Dendritic cell treated with granulocyte-macrophage colony-stimulating factor and Interleukin-4, amounts not matched to agents 40 ng/mL and 50 ng/mL, for 4 days (primary cell): ENCODE results near the gene SDR9C7.
"Not testable (repeated sequence)": the region's sequence is repeated elsewhere in the genome, so short reads cannot be mapped to it uniquely, and the experiment has no call there.

Experiments
- H3K27ac Mint-ChIP-seq: one replicate; pipeline ENCODE4 v1.8.0; 2022; ENCODE audit warnings: mild to moderate bottlenecking, mixed read lengths
- H3K27me3 Mint-ChIP-seq: one replicate; pipeline ENCODE4 v1.8.0; 2022; ENCODE audit warnings: mild to moderate bottlenecking, mixed read lengths
- H3K36me3 Mint-ChIP-seq: one replicate; pipeline ENCODE4 v1.8.0; 2022; ENCODE audit warnings: low read depth, mixed read lengths
- H3K4me1 Mint-ChIP-seq: one replicate; pipeline ENCODE4 v1.8.0; 2022; ENCODE audit warnings: low read depth, mixed read lengths
- H3K4me3 Mint-ChIP-seq: one replicate; pipeline ENCODE4 v1.8.0; 2022; ENCODE audit warnings: mild to moderate bottlenecking, moderate library complexity, mixed read lengths
- H3K9me3 Mint-ChIP-seq: one replicate; pipeline ENCODE4 v1.8.0; 2022; ENCODE audit warnings: mixed read lengths
- intact Hi-C: fragments of 100-400 bp; cut with micrococcal nuclease; formaldehyde crosslinking; loops from one replicate; pipeline ENCODE4 v1.15.0; 2022

The SDR9C7 gene

DNA sequence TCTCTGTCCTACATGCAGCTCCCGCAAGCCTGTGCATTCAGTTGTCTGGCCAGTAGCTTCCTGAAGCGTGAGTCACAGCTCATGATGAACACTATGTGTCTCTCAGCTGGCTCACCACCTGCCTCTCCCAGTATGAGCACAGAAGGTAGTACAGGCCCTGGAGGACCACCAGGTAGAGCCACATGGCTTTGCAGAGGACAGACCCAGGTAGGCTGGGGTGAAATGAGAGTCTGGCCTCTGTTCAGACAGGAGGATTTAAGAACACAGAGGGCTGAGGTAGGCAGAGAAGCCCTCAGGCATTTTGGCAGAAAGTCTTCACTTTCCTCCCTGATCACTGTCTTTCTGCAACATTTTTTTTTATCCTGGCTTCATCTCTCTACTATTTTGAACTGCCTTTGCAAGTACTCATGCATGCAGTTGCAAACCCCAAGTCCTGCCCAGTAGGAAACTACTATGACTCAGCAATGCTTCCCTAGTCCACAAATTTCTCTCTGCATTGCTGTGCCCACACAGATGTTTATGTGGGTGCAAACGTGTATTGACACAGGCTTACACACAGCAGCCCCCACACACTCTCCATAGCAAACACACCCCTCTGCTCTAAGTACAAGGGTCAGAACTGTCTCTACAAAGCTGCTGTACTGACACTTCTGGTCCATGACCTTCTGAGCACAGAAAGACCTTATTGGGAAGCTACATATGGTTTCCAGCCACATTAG, 7.2 kb upstream of the SDR9C7 start:
- H3K27ac Mint-ChIP-seq, result peak overlapping the region; percentile 9
- no peak overlapping the region for H3K4me3 Mint-ChIP-seq
- no peaks in the 10 kb centered on the region for H3K36me3 Mint-ChIP-seq
- intact Hi-C loops, result no loop called here
- peaks cover 5% of the 10 kb centered on the region for H3K27me3 Mint-ChIP-seq
- H3K4me1 Mint-ChIP-seq, result peaks cover 20% of the 10 kb centered on the region
- no peaks in the 10 kb centered on the region for H3K9me3 Mint-ChIP-seq

DNA sequence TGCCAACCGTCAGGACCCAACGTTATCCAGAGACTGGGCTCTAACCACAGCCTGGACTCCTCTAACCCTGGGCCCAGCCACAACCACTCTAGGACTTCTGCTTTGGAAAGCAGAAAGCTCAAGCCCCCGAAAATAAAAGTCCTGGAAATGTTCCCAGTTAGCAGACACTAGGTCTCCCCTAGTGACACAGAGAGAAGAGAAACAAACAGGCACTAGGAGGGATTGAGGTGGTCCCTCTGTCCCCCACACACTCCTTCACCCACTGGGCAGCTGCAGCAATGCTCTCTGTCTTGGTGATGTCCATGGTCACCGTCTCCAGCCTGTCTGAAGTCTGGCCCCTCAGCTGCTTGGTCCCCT, 6.7 kb upstream of the SDR9C7 start:
- H3K27ac Mint-ChIP-seq, result peak overlapping the region; percentile 9
- H3K36me3 Mint-ChIP-seq, H3K4me3 Mint-ChIP-seq: not testable (repeated sequence)

DNA sequence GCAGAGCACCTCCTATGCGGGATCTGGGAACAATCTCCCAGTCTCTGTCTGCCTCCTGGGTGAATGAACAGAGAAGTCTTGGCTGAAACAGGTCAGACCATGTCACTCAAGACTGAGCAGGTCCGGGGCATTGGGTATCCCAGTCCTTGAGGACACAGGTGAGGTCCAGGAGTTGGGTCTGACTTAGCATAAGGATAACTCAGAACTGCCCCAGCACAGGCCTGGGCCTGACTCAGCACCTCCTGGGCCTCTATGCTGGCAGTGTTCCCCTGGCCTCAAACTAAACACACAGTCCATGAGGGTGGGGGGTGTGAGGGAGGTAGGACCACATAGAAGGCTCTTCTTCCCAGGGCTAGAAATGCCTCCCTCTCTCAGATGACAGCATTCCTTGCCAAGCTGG, 1.5 kb upstream of the SDR9C7 start:
- Mint-ChIP-seq H3K4me3 (no peak overlapping the region), H3K4me1 (peaks cover 39% of the 10 kb centered on the region)

More for the DNA sequence above, 6.7 kb upstream of the SDR9C7 start:
- H3K27me3 Mint-ChIP-seq, intact Hi-C loops, H3K9me3 Mint-ChIP-seq: not testable (repeated sequence)
- H3K4me1 Mint-ChIP-seq, result peaks cover 20% of the 10 kb centered on the region

DNA sequence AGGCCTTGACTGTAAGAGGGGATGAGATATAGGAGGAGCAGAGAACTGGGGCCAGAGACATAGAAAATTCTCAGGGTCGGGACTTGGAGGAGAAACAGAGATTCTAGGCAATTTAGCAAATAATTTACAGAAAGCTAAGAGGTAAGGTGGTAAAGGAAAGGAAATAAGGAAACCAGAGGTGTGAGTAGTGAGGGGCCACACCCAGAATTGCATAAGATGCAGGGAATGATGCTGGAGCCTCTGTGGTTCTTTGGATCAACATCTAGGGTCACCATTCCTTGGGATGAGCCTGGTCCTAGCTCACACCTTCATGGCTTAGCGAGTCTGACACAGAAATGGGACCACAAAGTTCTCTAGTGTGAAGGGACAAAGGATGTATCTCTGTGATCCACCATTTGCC, 949 bp upstream of the SDR9C7 start:
- intact Hi-C loops, result no loop called here
- no peak overlapping the region for H3K4me3 Mint-ChIP-seq
- peaks cover 45% of the 10 kb centered on the region for H3K4me1 Mint-ChIP-seq
- H3K36me3 Mint-ChIP-seq, result no peaks in the 10 kb centered on the region
- peak overlapping the region; percentile 67 for H3K27ac Mint-ChIP-seq
- H3K9me3 Mint-ChIP-seq, result no peaks in the 10 kb centered on the region
- H3K27me3 Mint-ChIP-seq, result peaks cover 5% of the 10 kb centered on the region

More for the DNA sequence above, 1.5 kb upstream of the SDR9C7 start:
- Mint-ChIP-seq H3K36me3 (no peaks in the 10 kb centered on the region), H3K27ac (peak overlapping the region; percentile 3), H3K27me3 (peaks cover 5% of the 10 kb centered on the region), H3K9me3 (no peaks in the 10 kb centered on the region)
- intact Hi-C loops, result no loop called here

DNA sequence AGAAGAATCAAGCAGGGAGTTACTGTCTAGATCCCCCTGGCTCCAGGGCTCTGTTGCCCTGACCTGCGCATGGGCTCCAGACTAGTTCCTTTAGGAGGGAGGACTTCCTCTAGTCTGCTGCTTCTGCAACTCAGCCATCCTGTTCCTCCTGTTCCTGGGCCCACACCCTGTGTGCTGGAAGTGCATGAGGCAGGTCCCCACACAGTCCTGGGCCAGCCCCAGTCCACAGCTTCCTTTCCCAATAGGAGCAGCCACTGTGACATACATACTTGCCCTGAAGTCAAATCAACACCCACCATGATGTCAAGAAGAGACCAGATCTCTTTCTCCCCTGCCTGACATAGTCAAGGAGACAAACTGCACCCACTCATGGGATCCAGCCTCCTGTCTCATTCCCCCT, 1.3 kb downstream of the SDR9C7 start:
- Mint-ChIP-seq H3K4me3 (no peak overlapping the region), H3K27ac (peak overlapping the region; percentile 90), H3K27me3 (peaks cover 7% of the 10 kb centered on the region), H3K4me1 (peaks cover 58% of the 10 kb centered on the region), H3K9me3 (no peaks in the 10 kb centered on the region), H3K36me3 (no peaks in the 10 kb centered on the region)
- intact Hi-C loops, result no loop called here

DNA sequence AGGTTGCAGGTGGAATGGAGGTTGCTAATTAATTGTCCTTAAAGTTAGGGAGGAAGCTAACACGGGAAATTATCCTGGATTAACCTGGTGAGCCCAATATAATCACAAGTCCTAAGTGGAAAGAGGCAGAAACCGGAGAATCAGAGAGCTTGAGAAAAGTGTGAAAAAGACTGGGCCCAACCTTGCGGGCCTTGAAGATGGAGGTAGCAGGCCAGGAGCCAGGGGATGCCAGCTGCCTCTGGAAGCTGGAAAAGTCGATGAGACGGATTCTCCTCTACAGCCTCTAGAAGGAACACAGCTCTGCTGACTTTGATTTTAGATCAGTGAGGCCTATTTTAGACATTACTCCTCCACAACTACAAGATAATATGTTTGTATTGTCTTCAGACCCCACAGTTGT, 2.1 kb downstream of the SDR9C7 start:
- H3K36me3 Mint-ChIP-seq, result no peaks in the 10 kb centered on the region
- peak overlapping the region; percentile 90 for H3K27ac Mint-ChIP-seq
- peaks cover 8% of the 10 kb centered on the region for H3K27me3 Mint-ChIP-seq
- H3K4me1 Mint-ChIP-seq, result peaks cover 59% of the 10 kb centered on the region
- no peak overlapping the region for H3K4me3 Mint-ChIP-seq
- intact Hi-C loops, result no loop called here
- no peaks in the 10 kb centered on the region for H3K9me3 Mint-ChIP-seq

DNA sequence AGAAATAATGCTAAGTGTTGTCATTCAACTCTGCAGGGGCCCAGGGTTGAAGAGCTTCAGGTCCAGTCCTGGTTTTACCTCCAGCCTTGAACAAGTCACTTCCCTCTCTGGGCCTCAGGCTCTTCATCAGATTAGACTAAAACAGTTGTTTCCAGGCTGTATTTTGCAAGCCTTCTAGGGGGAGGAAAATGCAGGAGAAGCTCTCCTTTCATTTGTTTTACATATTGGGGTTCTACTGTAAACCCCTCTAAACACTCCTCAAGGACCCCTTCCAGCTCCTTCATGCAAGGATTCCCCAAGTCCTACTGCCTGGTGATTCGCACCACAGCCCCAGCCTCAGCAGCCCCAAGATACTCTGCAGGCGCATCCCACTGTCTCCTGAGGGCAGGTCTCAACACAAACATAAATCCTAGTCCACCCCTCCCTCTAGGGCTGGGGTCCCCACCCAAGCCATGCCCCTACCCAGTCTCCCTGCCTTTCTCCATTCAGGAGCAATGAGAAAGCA, 2.7 kb downstream of the SDR9C7 start:
- intact Hi-C loops, result no loop called here
- Mint-ChIP-seq H3K27ac (peak overlapping the region; percentile 90), H3K4me3 (peak overlapping the region; percentile 55), H3K4me1 (peaks cover 59% of the 10 kb centered on the region), H3K27me3 (peaks cover 6% of the 10 kb centered on the region), H3K36me3 (no peaks in the 10 kb centered on the region), H3K9me3 (no peaks in the 10 kb centered on the region)

DNA sequence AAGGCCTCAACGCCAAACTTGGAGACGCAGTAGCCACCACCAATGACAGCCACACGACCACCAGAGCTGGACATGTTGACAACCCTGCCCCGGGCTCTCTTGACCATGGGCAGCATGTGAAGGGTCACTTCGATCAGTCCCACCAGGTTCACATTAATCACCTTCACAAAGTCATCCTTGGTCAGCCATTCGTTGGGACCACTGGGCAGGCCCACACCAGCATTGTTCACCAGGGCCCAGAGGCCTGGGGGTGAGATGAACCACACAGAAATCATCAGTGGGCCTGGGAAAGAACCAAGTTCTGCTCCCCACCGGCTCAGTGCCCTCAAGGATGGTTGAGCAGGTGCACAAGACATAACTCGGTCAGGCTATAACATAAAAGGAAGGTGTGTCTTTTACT, 4.0 kb downstream of the SDR9C7 start:
- peaks cover 6% of the 10 kb centered on the region for H3K27me3 Mint-ChIP-seq

DNA sequence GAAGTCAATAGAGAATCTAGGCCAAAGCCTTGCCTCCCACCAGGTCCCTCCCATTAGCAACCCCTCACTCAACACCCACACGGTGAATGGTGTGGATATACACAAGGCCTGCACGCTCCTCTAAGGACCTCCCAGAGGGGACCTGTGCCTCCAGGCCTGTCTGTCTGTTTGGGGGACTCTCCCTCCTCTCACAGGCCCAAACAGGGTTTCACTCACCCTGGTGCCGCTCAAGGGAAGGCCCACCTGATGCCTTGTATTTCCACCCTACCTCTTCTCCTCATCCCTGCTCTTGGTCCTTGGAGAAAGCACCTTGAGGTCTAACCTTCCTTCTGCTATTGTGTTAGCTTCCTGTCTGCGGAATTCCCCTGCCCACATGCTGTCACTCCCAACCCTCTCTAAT, 4.4 kb downstream of the SDR9C7 start:
- no peaks in the 10 kb centered on the region for H3K36me3 Mint-ChIP-seq
- no peaks in the 10 kb centered on the region for H3K9me3 Mint-ChIP-seq
- peak overlapping the region; percentile 39 for H3K27ac Mint-ChIP-seq
- peaks cover 53% of the 10 kb centered on the region for H3K4me1 Mint-ChIP-seq
- H3K27me3 Mint-ChIP-seq, result peaks cover 6% of the 10 kb centered on the region
- no peak overlapping the region for H3K4me3 Mint-ChIP-seq
- intact Hi-C loops, result no loop called here

More for the DNA sequence above, 4.0 kb downstream of the SDR9C7 start:
- Mint-ChIP-seq H3K36me3 (no peaks in the 10 kb centered on the region), H3K9me3 (no peaks in the 10 kb centered on the region), H3K27ac (peak overlapping the region; percentile 39), H3K4me3 (no peak overlapping the region), H3K4me1 (peaks cover 58% of the 10 kb centered on the region)
- intact Hi-C loops, result no loop called here

DNA sequence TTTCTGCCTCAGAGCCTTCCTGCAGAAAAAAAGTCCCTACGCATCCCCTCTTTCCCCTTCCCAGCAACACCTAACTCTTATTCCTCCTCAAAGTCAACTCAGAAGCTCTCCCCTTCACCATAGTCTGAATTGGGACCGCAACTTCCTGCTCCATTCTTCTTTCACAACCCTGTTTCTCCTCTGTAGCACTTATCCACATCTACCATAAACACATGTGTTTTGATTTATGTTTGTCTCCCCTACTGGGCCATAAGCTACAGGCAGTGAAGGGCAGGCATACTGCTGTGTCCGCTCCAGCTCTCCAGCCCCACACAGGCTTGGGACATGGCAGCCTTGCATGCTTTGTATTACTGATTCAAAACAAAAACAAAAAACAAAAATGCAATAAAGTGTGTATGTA, 5.9 kb downstream of the SDR9C7 start:
- Mint-ChIP-seq H3K27me3 (peaks cover 6% of the 10 kb centered on the region), H3K9me3 (no peaks in the 10 kb centered on the region), H3K36me3 (no peaks in the 10 kb centered on the region), H3K4me1 (peaks cover 39% of the 10 kb centered on the region), H3K27ac (no peak overlapping the region), H3K4me3 (no peak overlapping the region)
- intact Hi-C loops, result no loop called here

DNA sequence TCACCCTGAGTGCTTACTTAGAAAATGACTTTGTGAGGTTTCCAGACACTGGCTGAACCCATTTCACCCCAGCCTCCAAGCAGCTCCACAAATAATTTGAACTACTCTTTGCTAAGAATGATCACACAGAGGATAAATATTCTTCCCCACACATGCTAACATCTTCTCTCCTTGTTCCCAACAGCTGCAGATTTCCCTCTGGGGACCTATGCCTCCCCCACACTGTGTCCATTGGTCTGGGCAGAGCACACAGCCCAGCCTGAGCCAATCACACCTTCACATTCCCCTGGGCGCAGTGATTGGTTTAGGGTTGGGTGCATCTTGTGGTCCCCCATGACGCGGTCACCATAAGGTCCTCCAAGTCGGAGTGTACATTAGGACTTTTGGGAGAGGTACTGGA, 6.9 kb downstream of the SDR9C7 start:
- Mint-ChIP-seq H3K36me3 (no peaks in the 10 kb centered on the region), H3K27me3 (peaks cover 6% of the 10 kb centered on the region), H3K9me3 (no peaks in the 10 kb centered on the region), H3K4me1 (peaks cover 29% of the 10 kb centered on the region), H3K27ac (no peak overlapping the region), H3K4me3 (no peak overlapping the region)
- intact Hi-C loops, result no loop called here

DNA sequence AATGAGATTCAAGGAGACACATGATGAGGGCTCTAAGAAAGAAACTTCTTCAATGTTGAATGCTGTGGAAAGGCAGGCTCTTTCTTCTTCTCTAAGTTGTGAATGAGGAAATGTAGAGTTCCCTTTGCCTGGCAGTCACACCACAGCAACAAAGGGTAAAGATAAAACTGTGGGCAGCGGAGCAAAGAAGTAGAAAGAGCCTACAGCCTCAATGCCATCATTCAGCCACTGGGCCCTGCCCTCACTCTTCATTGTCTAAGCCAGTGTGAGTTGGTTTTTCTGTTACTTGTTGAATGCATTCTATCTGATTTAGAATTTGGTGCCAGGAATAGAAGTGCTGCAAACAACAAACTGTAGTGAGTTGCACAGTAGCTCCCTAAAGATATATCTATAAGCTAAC, 12.2 kb downstream of the SDR9C7 start:
- no peak overlapping the region for H3K27ac Mint-ChIP-seq
- intact Hi-C loops, result no loop called here
- no peaks in the 10 kb centered on the region for H3K9me3 Mint-ChIP-seq
- no peaks in the 10 kb centered on the region for H3K36me3 Mint-ChIP-seq
- peaks cover 5% of the 10 kb centered on the region for H3K27me3 Mint-ChIP-seq
- no peak overlapping the region for H3K4me3 Mint-ChIP-seq
- peaks cover 5% of the 10 kb centered on the region for H3K4me1 Mint-ChIP-seq

DNA sequence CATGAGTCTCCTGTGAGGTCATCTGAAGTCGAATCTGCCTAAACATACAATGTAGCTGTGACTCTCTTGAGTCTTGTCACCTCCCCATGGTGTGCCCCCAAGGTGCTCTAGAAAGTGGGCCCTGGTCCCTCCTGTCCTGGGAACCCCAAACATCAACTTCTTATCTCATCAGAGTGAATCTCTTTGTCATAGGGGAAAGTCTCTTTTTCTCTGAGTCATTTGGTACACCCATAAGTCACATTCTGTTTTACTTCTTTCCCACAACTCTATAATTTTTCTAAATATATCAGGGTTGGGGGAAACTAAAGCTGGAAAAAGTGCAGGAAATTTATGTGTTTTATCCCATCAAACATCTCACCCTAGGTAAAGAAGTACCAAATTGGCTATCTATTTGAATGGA, 12.9 kb downstream of the SDR9C7 start:
- Mint-ChIP-seq H3K36me3 (no peaks in the 10 kb centered on the region), H3K27ac (no peak overlapping the region), H3K4me3 (no peak overlapping the region), H3K27me3 (peaks cover 6% of the 10 kb centered on the region), H3K9me3 (no peaks in the 10 kb centered on the region), H3K4me1 (peaks cover 5% of the 10 kb centered on the region)
- intact Hi-C loops, result no loop called here

DNA sequence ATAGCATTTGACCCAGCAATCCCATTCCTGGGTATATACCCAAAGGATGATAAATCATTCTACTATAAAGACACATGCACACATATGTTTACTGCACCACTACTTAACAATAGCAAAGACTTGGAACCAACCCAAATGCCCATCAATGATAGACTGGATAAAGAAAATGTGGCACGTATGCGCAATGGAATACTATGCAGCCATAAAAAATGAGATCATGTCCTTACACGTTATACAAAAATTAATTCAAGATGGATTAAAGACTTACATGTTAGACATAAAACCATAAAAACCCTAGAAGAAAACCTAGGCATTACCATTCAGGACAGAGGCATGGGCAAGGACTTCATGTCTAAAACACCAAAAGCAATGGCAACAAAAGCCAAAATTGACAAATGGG, 16.1 kb downstream of the SDR9C7 start:
- H3K36me3 Mint-ChIP-seq, H3K9me3 Mint-ChIP-seq, H3K27ac Mint-ChIP-seq, H3K4me3 Mint-ChIP-seq, H3K27me3 Mint-ChIP-seq, intact Hi-C loops, H3K4me1 Mint-ChIP-seq: not testable (repeated sequence)

DNA sequence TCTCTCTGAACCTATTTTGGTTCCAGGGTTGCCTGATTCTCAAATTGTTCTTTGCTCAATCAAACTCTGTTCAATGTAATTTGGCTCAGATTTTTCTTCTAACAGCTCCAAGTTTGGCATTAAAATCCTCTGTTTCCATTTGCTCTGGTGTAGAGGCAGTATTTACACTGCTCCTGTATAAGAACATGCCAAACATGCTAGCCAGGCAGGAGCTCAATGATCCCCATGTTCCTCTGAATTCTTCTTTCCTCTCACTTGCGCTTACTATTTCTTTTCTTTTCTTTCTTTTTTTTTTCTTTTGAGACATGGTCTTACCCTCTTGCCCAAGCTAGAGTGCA, 17.2 kb downstream of the SDR9C7 start:
- Mint-ChIP-seq H3K4me3 (no peak overlapping the region), H3K36me3 (no peaks in the 10 kb centered on the region), H3K27ac (no peak overlapping the region), H3K27me3 (peaks cover 6% of the 10 kb centered on the region), H3K9me3 (no peaks in the 10 kb centered on the region), H3K4me1 (peaks cover 3% of the 10 kb centered on the region)
- intact Hi-C loops, result no loop called here
